Muscle of arm (tissue), 12 donors: ENCODE measurements around the gene ZNF451. TPM values are rescaled to one million over a fixed set of nuclear protein-coding genes. Genes with fewer than 3 reads are reported as not detected.

Experiments
- DNase-seq: peaks from one replicate; pipeline ENCODE4 v3.0.0-alpha.2; 2013
- polyA plus RNA-seq, 12 donors: library from polyadenylated mRNA; unstranded; fragments of 120-200 nt; gene quantifications; one replicate each; pipeline ENCODE4 v1.2.1, GENCODE V29; 2013; ENCODE audit not compliant: insufficient read length in 12 of 12

ZNF451 gene
- polyA plus RNA-seq, 12 donors: 20.3 to 67.9 (median 25.4) TPM

DNA sequence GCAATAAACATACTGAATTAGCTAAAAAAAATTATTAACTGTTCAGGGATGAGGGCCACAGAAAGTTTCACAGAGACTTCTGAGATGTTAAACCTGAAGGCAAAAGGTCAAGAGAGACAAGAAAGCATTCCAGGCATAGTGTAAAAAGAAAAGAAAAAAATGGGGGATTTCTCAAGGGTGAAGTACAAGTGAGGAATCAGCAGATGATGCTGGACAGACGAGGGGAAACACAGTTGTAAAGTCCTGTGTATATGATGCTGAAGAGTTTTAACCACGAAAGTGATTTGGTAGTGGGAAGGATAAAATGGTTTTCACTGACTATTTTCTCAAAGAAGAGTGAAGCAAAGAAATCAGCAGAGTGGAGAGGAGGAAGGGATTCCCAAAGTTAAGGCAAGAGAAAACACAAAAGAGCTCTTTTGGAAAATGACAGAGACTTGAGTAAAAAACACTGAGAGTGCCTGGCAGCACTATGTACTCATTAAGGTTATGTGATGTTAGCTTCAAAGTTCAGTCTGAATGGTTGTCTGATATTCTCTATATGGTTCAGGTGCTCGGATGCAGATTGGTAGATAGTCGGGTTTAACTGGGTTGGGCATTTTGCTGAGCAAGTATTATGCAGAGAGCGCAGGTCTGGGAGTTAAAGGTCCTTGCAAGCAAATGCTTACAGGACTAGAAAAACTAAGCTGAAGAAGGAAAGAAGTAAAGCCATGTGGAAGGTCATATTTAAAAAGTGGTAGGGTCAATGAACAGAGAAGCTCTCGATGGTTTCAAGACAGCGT lies 115.8 kb downstream of the ZNF451 start:
- DNase-seq: no peak

- no peak for DNase-seq
Measured at GRCh38 chr6:57207141-57207540, 117.2 kb downstream of the ZNF451 start.

DNA sequence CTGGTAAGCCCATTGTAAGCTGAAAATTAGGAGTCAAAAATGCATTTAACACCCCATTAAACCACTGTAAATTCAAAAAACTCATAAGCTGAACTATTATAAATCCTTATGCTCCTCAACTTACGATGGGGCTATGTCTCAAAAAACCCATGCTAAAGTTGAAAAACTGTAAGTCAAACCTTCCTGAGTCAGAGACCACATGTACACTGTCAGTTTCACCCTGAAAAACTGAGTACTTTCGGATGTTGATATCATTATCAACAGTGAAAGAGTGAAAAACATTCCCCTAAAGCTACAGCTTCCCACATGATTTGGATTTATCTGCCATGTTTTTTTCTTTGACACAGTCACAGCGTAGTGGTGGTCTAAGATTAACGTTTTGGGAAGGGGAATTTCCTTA lies 117.9 kb downstream of the ZNF451 start:
- no peak for DNase-seq

DNA sequence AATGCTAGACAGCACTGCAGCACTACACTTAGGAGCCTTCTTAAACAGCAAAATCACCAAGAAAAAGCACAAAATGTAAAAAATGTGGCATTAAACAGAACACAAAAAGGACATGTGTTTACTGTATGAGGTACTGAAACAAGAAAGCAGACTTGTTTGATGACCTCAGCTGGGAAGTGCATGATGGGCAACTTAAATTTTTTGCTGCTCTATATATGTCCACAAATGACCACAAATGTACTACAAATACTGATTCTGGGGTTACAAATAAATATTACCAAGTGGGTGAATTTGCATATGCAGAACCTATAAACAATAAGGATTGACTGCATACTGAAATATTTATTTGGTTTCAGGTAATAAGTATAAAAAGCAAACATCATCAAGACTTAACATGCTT lies 119.0 kb downstream of the ZNF451 start:
- DNase-seq: no peak

DNA sequence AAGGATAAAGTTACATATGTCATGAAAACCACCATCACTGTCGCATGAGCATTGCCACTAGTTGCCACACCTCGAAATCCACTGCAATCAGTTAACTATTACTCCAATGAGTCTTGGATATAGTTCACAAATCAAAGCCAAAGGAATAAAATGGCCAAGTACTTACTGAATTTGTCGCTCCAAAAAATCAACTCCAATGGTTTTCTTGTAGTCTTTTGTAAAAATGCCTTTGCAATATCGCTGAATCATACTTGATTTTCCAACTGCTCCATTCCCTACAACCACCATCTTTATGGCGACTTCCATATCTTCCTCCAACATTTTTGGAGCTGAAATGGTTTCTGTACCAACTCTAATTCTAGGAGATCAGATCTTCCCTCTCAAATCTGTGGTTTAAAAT lies 120.1 kb downstream of the ZNF451 start:
- DNase-seq: no peak

- no peak for DNase-seq
Measured at GRCh38 chr6:57215260-57215659, 125.3 kb downstream of the ZNF451 start.

GRCh38 chr6:57216235-57217101 lies 126.5 kb downstream of the ZNF451 start:
- DNase-seq: no peak

DNA sequence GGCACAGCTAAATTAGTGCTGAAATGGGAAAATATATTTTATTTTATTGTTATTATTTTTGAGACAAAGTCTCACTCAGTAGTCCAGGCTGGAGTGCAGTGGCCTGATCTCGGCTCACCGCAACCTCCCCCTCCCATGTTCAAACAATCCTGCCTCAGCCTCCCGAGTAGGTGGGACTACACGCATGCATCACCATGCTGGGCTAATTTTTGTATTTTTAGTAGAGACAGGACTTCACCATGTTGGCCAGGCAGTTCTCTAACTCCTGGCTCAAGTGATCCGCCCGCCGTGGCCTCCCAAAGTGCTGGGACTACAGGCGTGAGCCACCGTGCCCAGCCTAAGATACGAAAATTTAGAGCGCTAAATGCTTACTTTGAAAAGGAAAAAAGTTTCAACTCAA lies 127.3 kb downstream of the ZNF451 start:
- DNase-seq: no peak

Other genes with a start within 250 kb of the ZNF451 start
- 1 to 10 TPM in 2 of 12 donors, under 1 TPM in 8, not detected in 2; 0.15 to 3.8 (median 0.48) TPM for gene BEND6, start 135.1 kb upstream of the ZNF451 start, polyA plus RNA-seq
- gene KIAA1586, start 43.5 kb upstream of the ZNF451 start, polyA plus RNA-seq: 10 to 100 TPM in 11 of 12 donors, not detected in 1; 10.8 to 38.7 (median 16.1) TPM
- gene BAG2, start 82.1 kb downstream of the ZNF451 start, polyA plus RNA-seq: 10 to 100 TPM in 9 of 12 donors, 1 to 10 TPM in 2, not detected in 1; 6.9 to 13.8 (median 11.4) TPM
- 10 to 100 TPM in 11 of 12 donors, not detected in 1; 11.9 to 29.1 (median 16.0) TPM for gene RAB23, start 132.1 kb downstream of the ZNF451 start, polyA plus RNA-seq
- 10 to 100 TPM in 1 of 12 donors, 1 to 10 TPM in 10, not detected in 1; 5.7 to 14.4 (median 8.3) TPM for gene PRIM2, start 227.4 kb downstream of the ZNF451 start, polyA plus RNA-seq